ENCODE measurements around the gene HIVEP3. TPM values are rescaled to one million over a fixed set of nuclear protein-coding genes. Genes with fewer than 3 reads are reported as not detected.

HIVEP3 gene
- total RNA-seq, 1 donor from 2014 or later: 11.6 TPM

GRCh38 chr1:41892301-41892781 is 26.4 kb downstream of the HIVEP3 start:
- H3K36me3 ChIP-seq: no peaks in the 10 kb centered on the region
- intact Hi-C loops (cut with DNase I): no loop called here
- ATAC-seq (peak; percentile 31 to 33), DNase-seq (no peak)
- peaks cover 59% of the 10 kb centered on the region for H3K4me1 ChIP-seq
- H3K9me3 ChIP-seq: no peaks in the 10 kb centered on the region
- no peaks in the 10 kb centered on the region for H3K27me3 ChIP-seq (ENCODE audit: low read depth)
- no peak for TF ChIP-seq CTCF (IDR thresholded peaks at IDR 0.05)
- peak overlapping the region; percentile 14 for H3K4me3 ChIP-seq
- peak overlapping the region; percentile 90 for H3K27ac ChIP-seq

GRCh38 chr1:41891199-41891896 is 27.4 kb downstream of the HIVEP3 start:
- H3K4me3 ChIP-seq: peak overlapping the region; percentile 54

GRCh38 chr1:41890825-41891198 is 27.9 kb downstream of the HIVEP3 start:
- Histone ChIP-seq H3K9me3 (no peaks in the 10 kb centered on the region), H3K4me1 (peaks cover 51% of the 10 kb centered on the region), H3K27me3 (ENCODE audit: low read depth) (no peaks in the 10 kb centered on the region), H3K4me3 (peak overlapping the region; percentile 54), H3K36me3 (no peaks in the 10 kb centered on the region), H3K27ac (peak overlapping the region; percentile 90)
- ATAC-seq: peak; percentile 65 to 77
- no peak for TF ChIP-seq CTCF (IDR thresholded peaks at IDR 0.05)
- intact Hi-C loops (cut with DNase I): no loop called here
- DNase-seq: no peak

More at GRCh38 chr1:41891199-41891896, 27.4 kb downstream of the HIVEP3 start:
- ATAC-seq (peak; percentile 79 to 90), DNase-seq (peak; percentile 60)
- Histone ChIP-seq H3K27ac (peak overlapping the region; percentile 90), H3K36me3 (no peaks in the 10 kb centered on the region), H3K4me1 (peaks cover 54% of the 10 kb centered on the region), H3K27me3 (ENCODE audit: low read depth) (no peaks in the 10 kb centered on the region), H3K9me3 (no peaks in the 10 kb centered on the region)
- intact Hi-C loops (cut with DNase I): no loop called here
- TF ChIP-seq CTCF (IDR thresholded peaks at IDR 0.05): peak; percentile 35

GRCh38 chr1:41889506-41890414 is 29.0 kb downstream of the HIVEP3 start:
- H3K27me3 ChIP-seq (ENCODE audit: low read depth): no peaks in the 10 kb centered on the region
- no peaks in the 10 kb centered on the region for H3K36me3 ChIP-seq
- no peak overlapping the region for H3K4me3 ChIP-seq
- no peaks in the 10 kb centered on the region for H3K9me3 ChIP-seq
- no peak for ATAC-seq
- TF ChIP-seq CTCF (IDR thresholded peaks at IDR 0.05): no peak
- H3K27ac ChIP-seq: peak overlapping the region; percentile 90
- H3K4me1 ChIP-seq: peaks cover 40% of the 10 kb centered on the region
- intact Hi-C loops (cut with DNase I): no loop called here
- DNase-seq: no peak

GRCh38 chr1:41888756-41889155 is 30.0 kb downstream of the HIVEP3 start:
- no peak overlapping the region for H3K4me3 ChIP-seq
- H3K27ac ChIP-seq: no peak overlapping the region
- H3K36me3 ChIP-seq: no peaks in the 10 kb centered on the region
- intact Hi-C loops (cut with DNase I): no loop called here
- no peaks in the 10 kb centered on the region for H3K27me3 ChIP-seq (ENCODE audit: low read depth)
- no peaks in the 10 kb centered on the region for H3K9me3 ChIP-seq
- TF ChIP-seq CTCF (IDR thresholded peaks at IDR 0.05): no peak
- DNase-seq (no peak), ATAC-seq (no peak)
- H3K4me1 ChIP-seq: peaks cover 30% of the 10 kb centered on the region
